HCEC 1CT (cell line): ENCODE data around the gene GRM7.

Experiments used
- DNase-seq: peaks from one replicate; pipeline ENCODE4 v3.0.0-alpha.2; 2017

Gene GRM7

DNA sequence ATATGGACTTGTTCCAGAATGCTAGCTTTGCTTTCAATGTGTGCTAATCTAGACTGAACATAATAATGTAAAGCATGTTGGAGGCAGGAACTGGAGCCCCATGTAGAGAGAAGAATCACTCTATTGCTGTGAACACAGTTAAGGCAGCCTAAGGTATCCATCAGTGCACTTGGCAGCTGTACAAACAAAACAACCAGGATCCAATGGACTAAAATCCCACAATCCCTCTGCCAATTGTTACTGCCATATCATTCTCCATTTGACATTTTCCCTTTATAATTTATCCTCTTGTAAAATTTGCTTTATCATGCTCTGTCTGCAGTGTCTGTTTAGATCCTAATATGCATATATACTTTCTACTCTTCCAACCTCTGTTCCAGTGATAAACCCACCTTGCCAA, 883.9 kb downstream of the GRM7 start:
- DNase-seq = no peak

DNA sequence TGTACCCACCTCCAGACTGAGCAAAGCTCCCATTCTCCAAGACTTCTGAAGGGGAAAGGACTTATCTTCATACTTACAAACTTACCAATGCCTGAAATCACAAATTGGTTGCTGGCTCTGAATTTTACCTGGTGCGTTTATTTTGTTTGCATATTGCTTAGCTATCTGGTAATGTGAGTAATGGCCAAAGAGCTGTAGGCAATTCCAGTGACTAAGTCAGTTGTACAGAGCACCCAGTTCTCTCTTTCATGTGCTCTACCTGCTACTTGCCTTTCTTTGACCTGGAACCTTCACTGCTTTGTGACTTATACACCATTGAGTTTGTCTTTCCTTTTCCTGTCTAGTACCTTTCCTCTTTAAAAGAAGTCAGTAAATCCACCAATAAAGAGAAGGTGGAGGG, 884.8 kb downstream of the GRM7 start:
- DNase-seq = no peak

GRCh38 chr3:7749931-7750695, 889.2 kb downstream of the GRM7 start:
- no peak for DNase-seq

DNA sequence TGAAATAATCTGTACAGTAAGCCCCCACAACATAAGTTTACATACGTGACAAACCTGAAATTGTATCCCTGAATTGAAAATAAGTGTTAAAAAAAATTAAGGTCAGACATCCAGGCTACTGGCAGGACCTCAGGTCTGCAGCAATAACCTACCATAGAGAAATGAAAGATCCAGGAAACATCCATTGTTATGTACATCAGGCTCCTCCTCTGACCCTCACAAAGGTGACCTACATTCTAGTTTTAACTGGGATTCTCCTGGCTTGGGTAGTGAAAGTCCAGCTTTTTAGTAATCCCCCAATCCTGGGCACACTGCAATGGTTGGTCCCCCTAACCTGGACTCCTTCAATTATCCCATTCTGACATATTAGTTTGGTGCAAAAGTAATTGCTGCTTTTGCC, 891.1 kb downstream of the GRM7 start:
- no peak for DNase-seq

DNA sequence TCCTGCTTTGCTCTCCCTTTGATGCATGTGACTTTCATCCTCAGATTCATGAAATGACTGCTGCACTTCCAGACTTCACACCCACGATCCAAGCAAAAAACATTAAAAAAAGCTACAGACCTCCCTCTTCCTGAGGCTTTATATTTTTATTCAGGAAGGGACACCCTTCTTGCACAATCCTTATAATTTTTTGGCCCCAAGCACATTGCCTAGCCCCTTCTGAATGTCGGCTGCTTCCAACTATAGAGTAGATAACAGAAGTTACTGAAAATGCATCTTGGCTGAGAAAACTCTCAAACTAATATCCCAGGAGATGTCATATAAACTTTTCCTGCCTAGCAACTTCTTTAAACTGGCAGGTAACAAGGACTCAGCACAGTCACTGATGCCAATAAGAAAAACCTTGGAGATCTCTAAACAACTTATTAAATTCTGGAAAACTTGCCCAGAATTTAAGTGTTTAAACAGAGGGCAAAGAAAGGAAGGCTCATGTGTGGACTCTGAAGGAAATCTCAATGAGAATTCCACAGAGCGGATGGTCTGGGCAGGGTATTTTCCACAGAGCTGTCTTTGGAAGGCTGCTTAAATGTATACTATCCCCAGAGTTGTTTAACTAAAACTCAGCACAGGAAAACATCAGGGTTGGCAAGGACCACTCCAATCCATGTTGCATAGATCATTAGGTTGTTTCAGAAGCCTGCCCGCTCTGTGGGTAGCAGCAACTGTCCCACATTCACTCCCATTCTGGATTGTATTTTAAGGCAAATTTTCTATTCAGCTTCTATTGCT, 893.9 kb downstream of the GRM7 start:
- DNase-seq = no peak

DNA sequence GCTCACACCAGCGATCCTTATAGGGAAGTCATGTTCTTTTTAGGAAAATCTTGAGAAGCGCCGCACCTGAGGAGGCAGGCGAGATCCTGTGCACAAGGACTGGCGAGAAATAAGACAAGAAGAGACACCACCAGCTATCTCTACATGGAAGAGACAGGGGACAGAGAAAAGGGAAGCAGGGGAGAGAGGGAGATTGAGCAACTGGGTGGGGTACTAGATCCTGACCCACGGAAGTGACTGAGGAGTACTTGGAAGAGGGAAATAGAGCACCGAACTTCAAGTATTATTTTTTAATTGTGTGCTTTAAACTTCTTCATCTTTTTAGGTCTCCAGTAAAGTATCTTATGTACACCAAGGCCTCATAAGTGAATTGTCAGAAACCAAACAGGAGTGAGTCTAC, 898.7 kb downstream of the GRM7 start:
- DNase-seq = no peak

DNA sequence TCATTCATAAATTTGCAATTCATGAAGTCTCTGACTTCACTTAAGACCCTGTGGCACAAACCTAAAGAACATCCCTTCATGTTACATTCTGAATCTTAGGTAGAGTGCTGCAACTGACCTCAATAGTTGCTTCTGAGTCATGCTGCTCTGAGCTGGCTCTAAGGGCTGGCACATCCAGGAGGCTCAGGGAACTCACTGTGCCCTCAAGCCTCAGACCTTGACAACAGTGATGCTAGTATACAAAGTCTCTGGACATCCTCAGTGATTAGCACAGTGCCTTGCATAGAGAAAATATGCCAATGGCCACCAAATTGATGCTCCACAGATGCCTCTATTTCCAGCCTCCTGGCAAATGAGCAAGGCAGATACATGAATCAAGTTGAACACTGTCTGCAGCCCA, 899.8 kb downstream of the GRM7 start:
- no peak for DNase-seq

DNA sequence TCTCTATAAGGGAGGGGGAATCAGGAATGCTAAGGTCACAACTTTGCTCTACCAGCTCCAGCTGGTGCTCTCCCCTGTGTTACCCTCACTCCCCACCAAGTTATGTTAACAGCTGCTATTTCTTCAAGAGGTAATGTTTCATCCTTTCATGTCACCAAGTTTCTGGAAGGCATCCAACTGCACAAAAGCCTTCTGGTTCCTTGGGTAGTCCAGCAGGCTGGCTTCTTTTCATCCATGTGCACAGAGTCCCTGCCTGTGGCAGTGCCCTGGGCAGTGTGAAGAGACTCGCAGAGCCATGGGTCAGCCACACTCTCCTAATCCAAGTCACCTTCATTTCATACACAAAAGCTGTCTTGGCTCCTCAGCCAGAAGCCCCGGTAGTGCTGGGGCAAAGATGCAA, 903.2 kb downstream of the GRM7 start:
- no peak for DNase-seq

DNA sequence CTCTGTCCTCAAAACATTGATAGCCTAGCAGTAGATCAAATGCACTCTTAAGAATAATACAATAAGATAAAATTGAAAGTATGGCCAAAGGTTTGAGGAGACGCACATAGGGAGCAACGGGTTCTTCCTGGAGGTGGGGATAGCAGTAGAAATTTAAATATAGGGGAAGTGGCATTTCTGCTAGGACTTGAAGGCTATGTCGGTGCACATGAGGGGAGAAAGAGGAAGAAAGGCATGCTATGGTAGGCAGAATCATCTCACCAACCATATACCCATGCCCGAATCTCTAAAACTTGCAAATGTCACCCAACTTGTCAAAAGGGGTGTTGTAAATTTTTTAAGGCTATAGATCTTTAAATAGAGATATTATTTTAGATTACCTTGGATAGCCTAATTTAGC, 905.6 kb downstream of the GRM7 start:
- DNase-seq = no peak

DNA sequence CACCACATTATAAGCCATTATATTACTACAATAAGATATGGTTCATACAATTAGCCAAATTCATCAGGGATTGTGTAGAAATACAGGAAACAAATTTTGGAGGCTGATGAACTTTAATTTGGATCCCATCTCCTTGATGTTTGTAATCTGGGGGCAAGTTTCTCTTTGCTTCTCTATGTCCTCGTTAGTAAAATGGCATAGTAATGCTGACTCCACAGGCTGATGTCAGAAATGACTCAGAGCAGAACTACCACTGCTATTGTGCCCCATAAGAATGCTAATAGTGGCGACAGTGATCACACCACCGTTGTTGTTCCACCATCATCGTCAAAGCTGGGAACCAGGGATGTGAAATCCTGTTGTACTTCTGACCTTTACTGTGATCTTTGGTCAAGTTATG, 918.4 kb downstream of the GRM7 start:
- DNase-seq = no peak

- no peak for DNase-seq
Measured at GRCh38 chr3:7781395-7781794, 920.5 kb downstream of the GRM7 start.

DNA sequence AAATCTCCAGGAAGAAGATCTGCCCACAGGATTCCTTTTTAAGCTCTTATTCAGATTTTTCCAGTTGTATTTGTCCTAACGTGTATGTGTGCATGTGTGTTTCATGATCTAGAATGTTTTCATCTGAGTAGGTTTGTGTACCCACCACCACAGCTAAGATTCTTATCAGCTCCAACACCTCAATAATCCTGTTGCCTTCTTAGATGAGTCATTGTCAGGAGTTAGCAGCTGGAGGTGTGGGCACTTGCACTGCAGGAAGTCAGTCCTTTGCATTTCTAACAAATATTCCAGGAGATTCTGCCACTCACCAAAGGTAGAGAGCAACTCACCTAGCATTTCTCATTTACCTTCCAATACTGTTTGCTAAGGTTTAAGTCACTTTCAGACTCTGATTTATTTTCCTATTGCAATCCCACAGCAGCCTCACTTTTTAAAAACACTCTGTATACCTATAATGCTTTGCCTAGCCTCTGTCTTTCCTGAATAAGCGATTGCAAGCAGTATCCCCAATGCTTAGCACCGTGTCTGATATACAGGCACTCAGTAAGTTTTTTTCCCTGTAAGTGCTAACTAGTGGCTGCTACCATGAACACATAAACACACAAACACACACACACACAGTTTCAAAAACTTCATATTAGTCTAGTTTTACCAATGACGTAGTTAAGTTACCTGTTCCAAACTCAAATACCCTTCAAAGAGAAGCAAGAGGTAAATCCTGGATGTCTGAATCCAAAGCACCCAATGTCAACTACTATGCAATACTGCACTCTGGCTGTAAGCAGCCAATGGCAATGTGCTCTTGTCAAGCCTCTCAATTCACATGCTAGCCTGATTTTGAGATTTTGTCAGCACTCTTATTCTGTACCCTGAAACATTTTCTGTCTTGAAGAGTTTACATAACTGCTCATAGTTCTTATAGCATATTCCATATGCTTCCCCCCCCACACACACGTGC, 927.2 kb downstream of the GRM7 start:
- no peak for DNase-seq

DNA sequence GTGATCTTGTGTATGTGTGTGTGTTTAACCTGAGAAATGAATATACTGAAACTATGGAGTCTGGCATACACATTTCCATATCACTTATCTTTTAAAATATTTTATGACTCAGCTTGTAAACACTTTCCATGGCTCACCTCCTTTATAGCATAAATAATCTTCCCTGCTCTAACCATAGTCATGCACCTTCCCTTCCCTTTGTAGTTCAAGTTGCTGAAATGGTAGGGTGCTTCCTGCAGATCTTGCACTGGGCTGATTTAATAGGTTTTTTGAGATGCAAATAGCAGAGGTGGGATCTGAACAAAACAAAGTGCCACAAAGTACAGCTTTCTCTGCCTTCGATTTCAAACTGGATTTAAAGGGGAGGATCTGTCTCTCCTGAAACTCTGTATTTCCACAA, 928.0 kb downstream of the GRM7 start:
- no peak for DNase-seq

DNA sequence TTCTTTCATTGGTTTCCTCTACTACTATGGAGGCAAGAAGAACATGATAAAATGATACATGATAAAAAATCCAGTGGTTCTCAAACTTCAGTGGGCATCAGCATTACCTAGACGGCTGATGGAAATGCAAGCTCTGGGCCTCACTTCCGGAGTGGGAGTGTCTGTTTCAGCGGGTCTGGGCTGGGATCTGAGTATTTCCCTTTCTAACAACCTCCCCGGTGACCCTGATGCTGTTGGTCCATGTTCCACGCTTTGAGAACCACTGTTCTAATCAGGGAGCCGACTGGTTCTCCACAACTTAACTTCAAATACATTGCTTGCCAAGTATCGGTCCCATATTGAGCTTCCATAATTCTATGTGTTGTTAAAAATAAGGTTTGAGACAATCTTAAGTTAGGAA, 928.4 kb downstream of the GRM7 start:
- no peak for DNase-seq

DNA sequence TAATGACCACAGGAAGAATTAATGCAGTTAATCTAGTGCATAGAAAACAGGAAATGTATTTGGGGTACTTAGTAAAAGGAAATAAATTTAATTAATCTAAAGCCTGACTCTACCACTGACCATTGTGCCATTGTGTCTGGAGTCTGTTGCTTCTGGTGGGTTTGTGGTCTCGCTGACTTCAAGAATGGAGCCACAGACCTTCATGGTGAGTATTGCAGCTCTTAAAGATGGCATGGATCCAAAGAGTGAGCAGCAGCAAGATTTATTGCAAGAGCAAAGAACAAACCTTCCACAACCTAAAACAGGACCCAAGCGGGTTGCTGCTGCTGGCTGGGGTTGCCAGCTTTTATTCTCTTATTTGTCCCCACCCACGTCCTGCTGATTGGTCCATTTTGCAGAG, 929.2 kb downstream of the GRM7 start:
- no peak for DNase-seq
